GM13976 (cell line): ENCODE results near the gene MRNIP.
A peak's percentile ranks its signal among the peaks of the same experiment; 100 is the strongest.

Experiments
- DNase-seq: peaks from one replicate; pipeline ENCODE4 v3.0.0; 2012; ENCODE audit warnings: low spot score
- CTCF ChIP-seq: IDR thresholded peaks from 2 replicates; pipeline ENCODE4 v1.5.1; 2012; ENCODE audit warnings: borderline replicate concordance, mild to moderate bottlenecking; ENCODE audit not compliant: insufficient read depth; ENCODE audit errors: extremely low read depth, missing control alignments, control extremely low read depth
- in situ Hi-C: fragments of 300-500 bp; cut with MboI; formaldehyde crosslinking; loops from one replicate; pipeline ENCODE4 v1.12.0; 2022; ENCODE audit warnings: low sequenced_read_pairs, mixed read lengths, inconsistent platforms; ENCODE audit not compliant: unreplicated experiment

Gene MRNIP

DNA sequence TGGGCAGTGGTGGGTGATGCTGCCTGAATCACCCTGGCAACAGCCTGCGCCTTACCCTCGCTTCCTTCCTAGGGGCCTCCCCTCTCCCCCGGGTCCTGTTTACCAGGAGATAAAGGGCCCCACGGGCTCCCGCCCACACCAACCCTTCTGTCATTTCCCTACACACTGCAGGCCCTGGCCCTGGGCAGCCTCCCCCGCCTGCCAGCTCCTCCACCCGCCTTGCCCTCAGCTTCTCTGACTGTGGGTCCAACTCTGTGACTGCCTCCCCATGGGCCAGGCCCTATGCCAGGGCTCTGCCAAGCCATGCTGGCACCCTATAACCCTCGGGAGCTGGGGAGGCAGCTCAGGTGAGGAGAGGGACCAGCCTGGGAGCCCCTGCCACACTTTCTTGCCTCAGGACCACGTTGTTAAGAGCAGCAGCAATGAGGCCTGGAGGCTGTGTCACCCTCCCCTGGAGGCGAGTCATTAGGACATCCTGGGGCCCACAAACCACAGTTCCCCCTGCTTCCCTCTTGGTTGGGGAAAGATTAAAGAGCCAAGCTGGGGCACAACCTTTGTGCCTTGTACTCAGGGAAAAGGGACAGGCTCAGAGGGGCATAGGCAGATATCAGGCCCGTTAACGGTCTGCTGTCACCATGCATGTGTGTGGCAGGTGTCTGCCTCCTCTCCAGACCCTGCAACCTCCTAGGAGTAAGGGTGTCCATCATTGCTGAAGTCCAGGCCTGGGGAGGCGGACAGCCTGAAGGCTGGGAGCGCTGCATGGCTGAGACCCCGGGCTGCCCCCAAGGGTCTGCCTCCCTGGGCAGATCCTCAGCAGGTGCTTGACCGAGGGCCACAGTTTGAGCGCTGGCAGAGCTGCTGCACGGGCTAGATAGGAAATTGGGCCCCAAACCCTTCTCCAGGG is 54.7 kb downstream of the MRNIP start:
- in situ Hi-C loops: no loop called here
- TF ChIP-seq CTCF: no peak
- no peak for DNase-seq

DNA sequence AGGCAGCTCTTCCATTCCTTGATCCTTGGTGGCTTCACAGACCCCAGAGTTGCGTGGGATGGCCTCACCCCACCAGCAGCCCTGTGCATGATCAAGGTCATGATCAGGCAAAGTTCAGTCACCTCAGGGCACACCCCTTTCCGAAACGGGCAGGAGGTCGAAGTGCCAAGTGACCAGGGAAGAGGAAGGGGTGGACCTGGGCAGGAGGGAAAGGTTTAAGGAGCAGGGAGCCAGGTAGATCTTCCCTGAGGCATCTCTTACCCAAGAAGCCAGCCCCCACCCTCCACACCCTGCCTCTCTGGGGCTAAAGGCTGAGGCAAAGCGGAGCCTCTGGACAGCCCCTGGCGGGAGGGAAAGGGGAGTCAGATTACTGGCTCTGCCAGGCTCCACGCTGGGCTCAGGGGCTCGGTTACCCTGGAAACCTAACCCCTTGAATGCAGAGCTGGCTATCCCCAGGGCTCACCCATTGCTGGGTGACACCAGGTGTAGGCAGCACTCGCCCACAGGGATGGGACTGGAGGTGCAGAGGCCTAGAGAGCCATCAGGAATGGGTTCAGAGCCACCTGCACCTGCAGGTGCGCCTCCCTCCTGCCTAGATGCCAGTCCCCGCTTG is 55.6 kb downstream of the MRNIP start:
- in situ Hi-C loops: no loop called here
- no peak for TF ChIP-seq CTCF
- no peak for DNase-seq

DNA sequence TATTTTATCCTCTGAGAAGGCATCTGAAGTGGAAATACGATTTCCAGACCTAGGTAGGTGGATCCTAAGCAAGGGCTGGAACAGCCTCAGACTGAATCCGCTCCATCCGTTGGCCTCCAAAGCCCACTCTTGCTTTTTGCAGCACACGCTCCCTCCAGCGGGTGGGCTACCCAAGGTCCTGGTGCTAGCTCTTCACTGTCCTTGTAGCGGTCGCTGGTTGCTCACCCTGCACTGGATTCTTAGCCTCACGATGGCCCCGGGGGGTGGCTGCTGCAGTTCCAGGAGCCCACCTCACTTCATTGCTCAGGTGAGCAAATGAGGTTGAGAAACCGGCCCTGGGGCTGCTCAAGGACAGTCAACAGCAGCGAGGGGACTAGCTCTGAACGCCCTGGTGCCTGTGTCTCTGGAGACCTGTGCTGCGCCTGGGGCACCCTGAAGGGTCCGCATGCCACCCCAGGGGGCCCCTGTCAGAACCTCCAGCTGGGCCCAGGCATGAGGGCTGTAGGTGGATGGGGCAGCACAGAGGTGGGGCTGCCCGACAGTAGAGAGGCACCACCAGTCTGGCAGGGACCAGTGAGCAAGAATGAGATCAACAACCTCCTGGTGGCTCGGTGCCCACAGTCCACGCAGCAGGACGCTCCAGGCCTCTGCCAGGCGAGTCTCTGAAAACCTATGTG is 56.3 kb downstream of the MRNIP start:
- DNase-seq: no peak
- in situ Hi-C loops: no loop called here
- TF ChIP-seq CTCF: no peak

GRCh38 chr5:179801304-179802206 is 57.1 kb downstream of the MRNIP start:
- TF ChIP-seq CTCF: peak; percentile 79
- DNase-seq: peak; percentile 85
- in situ Hi-C loops: no loop called here

DNA sequence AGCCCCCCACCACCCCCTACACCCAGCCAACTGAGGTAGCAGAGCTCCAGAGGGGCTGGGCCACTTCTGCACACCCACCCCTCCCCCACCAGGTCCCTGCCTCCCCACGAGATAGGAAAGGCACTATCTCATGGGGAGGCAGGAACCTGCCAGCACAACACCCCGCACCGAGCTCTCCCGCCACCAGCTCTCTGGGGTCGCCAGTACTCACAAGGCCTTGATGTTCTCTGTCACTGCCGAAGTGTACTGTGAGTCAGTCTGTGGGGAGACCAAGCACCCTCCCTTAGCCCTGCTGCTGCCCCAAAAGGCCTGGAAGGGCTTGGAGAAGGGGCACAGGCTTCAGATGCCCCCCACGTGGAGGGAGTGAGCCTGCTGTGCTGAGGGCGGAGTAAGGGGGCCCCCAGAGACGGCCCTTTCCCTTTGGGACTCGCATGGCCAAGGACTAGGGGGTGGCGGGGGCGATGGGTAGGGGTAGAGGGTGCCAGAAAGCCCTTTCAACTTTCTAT is 57.9 kb downstream of the MRNIP start:
- in situ Hi-C loops: no loop called here
- TF ChIP-seq CTCF: no peak

More for the DNA sequence above, 57.9 kb downstream of the MRNIP start:
- no peak for DNase-seq
